GM21576 (cell line): ENCODE measurements around the gene BCL2L11.
A peak's percentile ranks its signal among the peaks of the same experiment; 100 is the strongest.
"Not testable (repeated sequence)": the region's sequence is repeated elsewhere in the genome, so short reads cannot be mapped to it uniquely, and the experiment has no call there.

Source experiments
- ATAC-seq: cut with Tn5 transposase; IDR thresholded peaks from one replicate; pipeline ENCODE4 v1.9.1; 2021; ENCODE audit warnings: mild to moderate bottlenecking, moderate library complexity; ENCODE audit not compliant: unreplicated experiment

BCL2L11 gene

DNA sequence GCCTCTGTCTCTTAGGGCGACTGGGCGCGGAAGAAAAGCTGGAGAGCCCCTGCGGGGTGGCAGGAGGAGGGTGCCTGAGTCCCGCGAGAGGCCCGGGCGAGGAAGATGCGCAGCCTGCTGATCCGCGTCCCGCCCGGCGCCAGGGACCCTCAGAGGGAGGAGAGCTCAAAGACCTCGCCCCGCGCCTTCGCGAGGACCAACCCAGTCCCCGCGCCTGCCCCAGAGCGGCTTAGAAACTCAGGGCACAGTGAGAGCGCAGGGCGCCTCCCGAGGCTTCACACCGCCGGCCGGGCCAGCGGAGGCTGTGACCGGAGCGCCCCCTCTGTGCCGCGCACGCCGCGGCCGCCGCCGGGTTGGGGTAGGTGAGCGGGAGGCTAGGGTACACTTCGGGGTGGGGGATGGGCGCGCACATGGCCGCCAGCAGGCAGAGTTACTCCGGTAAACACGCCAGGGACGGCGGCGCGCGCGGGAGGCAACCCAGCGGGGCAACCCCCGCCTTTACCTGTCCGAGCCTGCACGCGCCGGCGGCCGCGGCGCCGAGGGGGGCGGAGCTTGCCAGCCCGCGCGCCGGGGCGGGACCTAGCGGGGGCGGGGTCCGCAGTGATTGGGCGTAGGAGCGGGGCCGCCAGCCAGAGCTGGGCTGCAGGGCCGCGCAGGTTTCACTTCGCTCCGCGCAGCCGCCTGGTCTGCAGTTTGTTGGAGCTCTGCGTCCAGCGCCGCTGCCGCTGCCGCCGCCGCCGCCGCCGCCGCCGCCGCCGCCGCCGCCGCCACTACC, at the start of gene BCL2L11:
BCL2L11 (plus strand) TSS at position 662 of the 775 bp plus-strand sequence. CDS start 2,832 bp downstream, outside the sequence.
- peak; percentile 60 for ATAC-seq

GRCh38 chr2:111071600-111072171, 49.0 kb upstream of the BCL2L11 start:
- no peak for ATAC-seq

DNA sequence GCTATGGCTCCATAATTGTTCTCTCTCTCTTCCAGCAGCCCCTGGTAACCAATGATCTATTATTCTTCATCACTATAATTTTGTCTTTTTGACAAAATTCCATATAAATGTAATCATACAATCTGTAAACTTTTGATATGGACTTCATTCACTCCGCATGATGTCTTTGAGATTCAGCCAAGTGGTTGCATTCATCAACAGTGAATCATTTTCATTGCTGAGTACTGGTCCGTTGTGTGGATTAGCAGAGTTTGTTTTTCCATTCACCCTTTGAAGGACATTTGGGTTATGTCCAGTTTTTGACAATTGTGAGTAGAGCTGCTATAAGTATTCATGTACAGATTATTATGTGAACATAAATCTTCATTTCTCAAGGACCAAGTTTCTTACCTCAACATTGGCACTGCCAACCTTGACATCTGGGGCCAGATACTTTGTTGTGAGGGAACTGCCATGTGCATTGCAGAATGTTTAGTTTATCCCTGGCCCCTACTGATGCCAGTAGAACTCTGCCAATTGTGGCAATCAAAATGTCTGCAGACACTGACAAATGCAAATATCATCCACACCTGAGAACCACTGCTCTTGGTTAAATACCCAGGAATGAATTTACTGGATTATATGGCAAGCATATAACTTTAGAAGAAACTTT, 48.4 kb upstream of the BCL2L11 start:
- ATAC-seq, result no peak

- ATAC-seq, result not testable (repeated sequence)
Measured at GRCh38 chr2:111082659-111083058, 38.1 kb upstream of the BCL2L11 start.

DNA sequence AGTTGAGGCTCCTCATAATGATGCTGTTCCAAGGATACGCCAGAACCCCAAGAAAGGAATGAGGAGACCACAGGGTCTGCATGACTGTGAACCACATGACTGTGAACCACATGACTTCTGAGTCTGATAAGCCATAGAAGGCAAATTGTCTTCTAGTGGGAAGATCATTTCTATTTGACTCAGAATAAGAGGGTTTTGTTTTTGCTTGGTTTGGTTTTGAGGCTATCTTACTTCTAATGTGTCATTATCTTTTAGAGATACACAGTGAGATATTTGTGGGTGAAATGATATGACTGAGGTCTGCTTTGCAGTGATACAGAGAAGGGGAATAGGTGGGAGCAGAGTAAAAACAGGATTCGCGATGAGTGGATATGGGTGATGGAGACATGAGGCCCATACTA, 28.9 kb upstream of the BCL2L11 start:
- ATAC-seq, result no peak

DNA sequence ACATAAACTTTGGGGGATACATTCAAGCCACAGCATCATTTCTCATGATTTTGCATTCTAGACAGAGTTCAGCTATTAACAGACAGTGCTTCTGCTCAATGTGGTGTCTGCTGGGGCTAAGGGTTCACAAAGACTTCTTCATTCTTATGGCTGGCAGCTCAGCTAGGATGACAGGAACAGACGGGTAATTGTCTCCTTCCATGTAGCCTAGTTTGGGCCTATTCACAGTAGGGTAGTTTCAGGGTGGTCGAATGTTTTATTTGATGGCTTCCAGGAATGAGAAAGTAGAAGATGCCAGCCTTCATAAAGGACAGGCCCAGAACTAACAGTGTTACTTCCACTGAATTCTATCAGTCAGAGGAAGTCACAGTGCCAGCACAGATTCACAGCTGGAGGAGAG, 26.0 kb upstream of the BCL2L11 start:
- ATAC-seq, result no peak

GRCh38 chr2:111095434-111095833, 25.3 kb upstream of the BCL2L11 start:
- no peak for ATAC-seq

- ATAC-seq, result no peak
Measured at GRCh38 chr2:111099402-111099801, 21.3 kb upstream of the BCL2L11 start.

DNA sequence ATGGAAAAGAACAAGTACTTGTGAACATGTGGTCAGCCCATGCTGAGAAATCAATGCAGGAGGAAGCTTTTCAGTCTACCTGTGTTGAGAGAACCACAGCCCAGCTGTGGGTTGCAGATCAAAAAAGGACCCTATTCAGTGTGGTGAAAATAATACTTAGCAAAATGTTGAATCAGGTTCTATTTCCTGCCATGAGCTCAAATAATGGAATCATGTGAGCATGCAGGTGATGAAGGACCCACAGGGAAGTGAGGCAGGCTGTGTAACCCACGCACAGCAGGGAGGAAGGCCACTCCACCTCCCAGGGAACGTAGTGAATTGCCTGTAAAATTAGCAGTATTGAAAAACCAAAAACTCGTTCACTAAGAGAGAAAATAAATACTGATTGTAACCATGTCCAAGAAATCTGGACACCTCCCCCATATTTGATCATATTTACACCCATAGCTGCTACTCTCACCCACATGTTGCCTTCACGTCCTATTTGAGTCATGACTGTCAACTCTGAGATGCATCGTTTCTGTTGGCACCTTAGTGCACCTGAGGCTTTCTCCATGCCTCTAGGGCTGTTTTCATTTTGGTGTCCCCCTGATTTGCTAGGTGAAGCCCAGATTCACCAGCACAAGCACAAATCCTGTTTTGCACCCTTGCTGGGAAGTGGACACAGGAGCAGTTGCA, 20.5 kb upstream of the BCL2L11 start:
- peak; percentile 24 for ATAC-seq

DNA sequence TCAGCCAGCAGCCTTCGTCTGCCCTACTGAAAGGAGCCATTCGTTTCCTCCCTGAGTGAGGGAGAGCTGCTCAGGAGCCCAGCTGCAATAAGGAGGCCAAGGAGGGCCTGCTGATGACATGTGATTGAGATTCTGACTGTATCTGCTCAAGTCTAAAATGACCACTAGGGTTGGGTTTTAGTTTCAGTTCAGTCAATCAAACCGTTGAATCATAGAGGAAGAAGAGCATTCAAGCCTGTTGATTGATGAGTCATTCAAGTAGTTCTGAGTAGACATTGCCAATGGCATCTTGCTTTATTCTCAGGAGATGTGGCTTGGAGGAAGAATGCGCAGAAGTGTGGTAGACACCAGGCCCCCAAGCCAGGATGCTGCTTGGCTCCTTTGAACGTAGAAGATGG, 19.9 kb upstream of the BCL2L11 start:
- peak; percentile 80 for ATAC-seq

DNA sequence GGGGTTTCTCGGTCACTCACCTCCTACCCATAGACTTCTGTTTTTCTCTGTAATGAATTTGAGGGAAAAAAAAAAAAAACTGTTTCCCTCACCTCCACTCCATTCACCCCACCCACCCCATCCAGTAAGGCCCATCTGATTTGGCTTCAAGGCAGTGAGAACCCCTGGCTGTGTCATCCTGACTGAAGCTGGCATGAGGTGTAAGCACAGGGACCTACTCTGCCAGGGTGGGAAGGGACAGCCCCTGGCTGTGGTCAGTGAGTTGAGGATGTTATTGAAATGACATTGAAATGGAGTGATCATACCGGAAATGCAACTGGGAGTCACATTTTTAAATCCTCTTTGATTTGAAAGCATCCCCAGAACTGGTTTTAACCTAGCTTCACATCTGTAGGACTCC, 19.1 kb upstream of the BCL2L11 start:
- ATAC-seq, result no peak

DNA sequence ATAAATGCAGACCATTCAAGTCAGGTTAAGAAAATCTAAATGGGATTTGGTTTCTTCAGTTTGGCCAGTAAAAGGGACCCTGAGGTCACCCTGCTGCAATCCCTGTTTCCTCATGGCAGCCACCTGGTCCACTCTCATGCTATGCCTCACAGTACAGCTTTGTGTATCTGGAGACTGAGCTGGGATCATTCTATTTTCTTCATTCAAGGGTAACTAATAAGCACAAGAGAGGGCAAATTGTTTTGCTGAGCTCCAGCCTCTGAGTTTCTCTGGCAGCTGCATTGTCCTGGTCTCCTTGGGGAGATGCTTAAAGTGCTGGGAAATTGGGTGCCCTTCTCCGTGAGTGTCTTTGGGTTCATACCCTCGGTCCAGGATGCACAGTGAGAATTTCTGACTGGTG, 18.5 kb upstream of the BCL2L11 start:
- no peak for ATAC-seq

- ATAC-seq, result no peak
Measured at GRCh38 chr2:111105926-111106325, 14.8 kb upstream of the BCL2L11 start.

DNA sequence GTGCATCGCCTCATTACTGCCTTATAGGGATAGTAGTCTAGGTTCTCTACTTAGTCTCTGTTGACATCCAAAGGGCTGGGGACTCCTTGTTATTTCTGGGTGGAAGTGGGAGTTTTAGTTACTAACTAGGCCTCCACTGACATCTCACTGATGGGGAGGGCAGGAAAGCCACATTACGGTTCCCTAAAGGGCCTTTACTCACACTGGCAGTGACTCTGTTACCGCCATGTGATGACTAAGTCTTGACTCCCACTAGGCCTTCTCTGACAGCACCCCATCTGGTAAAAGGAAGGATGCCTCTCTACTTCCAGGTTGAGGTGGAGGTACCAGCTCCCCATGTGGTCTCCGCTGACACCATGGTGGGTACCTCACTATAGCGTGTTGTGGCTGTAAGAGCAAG, 14.0 kb upstream of the BCL2L11 start:
- no peak for ATAC-seq

DNA sequence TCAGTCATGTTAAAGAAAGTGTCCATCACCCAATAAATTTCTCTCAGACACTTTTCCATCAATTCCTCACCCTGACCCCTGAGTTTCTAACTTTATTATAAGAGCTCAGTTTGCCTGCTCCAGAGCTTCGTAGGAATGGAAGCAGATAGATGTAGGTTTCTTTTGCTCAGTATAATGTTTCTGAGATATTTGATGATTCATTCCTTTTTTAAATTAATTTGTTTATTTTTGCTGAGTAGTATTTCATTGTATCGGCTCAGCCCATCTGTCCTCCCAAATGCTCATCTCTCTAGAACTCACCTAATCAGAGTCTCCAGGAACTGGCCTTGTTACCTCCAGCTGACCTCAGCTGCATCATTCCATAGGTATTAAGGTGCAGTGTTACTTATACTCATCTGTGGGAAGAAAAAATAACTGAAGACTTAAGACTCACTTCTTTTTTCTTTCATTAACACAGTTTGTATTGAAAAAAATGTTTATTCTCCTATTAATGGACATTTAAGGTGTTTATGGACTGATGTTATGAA, 11.9 kb upstream of the BCL2L11 start:
- ATAC-seq, result no peak

DNA sequence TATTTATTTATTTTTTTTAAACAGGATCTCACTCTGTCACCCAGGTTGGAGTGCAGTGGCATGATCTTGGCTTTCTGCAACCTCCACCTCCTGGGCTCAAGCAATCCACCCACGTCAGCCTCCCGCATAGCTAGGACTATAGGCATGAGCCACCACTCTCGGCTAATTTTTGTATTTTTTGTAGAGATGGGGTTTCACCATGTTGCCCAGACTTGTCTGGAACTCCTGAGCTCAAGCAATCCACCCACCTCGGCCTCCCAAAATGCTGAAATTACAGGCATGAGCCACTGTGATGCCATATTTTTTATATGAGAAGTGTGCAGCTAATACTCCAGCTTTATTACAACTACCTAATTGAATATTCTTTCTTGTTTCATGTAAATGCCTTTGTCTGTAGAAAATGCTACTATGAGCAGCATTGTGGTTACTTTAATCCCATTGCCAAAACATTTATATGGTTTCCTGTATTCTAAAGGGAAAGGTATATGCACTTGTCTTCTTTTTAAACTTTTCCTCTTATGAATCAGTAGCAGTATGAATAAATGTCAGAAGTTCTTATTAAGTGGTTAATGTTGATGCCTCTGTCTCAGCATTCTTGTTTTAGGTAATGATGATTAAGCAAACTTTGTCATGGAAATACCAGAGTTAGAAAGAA, 9.5 kb upstream of the BCL2L11 start:
- no peak for ATAC-seq

DNA sequence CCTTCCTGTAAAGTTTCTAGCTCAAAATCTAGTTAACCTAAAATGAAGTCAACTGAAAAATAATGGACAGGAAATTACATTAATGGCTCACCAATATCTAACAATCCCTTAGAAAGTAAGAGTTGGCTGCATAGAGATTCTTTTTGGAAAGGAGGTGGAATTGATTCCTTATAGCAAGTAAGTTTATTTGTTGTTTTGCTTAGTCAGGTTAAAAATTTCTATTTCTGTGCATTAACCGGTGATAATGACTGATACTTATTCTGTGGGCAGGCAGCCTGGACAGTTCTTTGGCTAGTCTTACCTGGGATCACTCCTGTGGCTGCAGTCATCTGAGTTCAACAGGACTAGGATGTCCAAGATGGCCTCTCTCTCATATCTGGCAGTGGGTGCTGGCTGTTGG, 6.9 kb upstream of the BCL2L11 start:
- no peak for ATAC-seq

- ATAC-seq, result no peak
Measured at GRCh38 chr2:111116011-111116746, 4.5 kb upstream of the BCL2L11 start.

- no peak for ATAC-seq
Measured at GRCh38 chr2:111116843-111117597, 3.7 kb upstream of the BCL2L11 start.
